Middle frontal gyrus (tissue), 1 donor: Measurements from ENCODE around the gene SCYL2.
"Not testable (repeated sequence)": the region's sequence is repeated elsewhere in the genome, so short reads cannot be mapped to it uniquely, and the experiment has no call there.

Experiments used
- DNase-seq: peaks from one replicate; pipeline ENCODE4 v3.0.0-alpha.2; 2015; ENCODE audit warnings: low spot score; ENCODE audit errors: extremely low spot score

The SCYL2 gene

DNA sequence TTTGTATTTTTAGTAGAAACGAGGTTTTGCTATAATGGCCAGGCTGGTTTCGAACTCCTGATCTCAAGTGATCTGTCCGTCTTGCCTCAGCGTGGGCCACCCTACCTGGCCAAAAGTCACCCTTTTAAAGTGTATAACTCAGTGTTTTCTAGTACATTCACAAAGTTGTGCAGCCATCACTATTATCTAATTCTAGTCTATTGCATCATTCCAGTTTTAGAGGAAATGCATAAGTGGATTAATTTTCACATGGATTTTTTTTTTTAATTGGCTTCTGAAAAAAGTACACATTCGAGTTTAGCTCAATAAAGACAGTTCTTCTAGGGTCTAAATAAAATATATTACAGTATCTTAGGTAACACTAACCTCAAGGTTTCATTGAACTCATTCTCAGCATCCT lies 3.8 kb upstream of the SCYL2 start:
- no peak for DNase-seq

DNA sequence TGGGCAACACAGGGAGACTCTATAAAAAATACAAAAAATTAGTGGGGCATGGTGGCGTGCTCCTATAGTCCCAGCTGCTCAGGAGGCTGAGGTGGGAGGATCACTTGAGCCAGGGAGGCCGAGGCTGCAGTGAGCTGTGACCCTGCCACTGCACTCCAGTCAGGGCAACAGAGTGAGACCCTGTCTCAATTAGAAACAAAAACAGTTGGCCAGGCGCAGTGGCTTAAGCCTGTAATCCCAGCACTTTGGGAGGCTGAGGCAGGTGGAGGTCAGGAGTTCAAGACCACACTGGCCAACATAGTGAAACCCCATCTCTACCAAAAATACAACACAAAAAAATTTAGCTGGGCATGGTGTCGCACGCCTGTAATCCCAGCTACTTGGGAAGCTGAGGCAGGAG lies 1.9 kb upstream of the SCYL2 start:
- not testable (repeated sequence) for DNase-seq

GRCh38 chr12:100265732-100266584 lies 1.0 kb upstream of the SCYL2 start:
- no peak for DNase-seq

DNA sequence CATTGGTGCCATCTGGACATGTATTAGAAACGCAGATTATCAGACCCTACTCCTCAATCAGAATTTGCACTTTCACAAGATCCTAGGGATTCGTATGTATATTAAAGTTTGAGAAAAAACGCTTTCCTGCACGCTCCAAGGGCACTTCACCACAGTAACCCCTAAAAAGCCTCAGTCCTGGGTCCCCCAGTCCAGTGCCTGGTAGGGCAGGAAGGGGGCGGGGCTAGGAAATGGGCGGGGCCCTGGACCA lies 467 bp upstream of the SCYL2 start:
- no peak for DNase-seq

- no peak for DNase-seq
Observed at GRCh38 chr12:100267603-100268281, 765 bp downstream of the SCYL2 start.

DNA sequence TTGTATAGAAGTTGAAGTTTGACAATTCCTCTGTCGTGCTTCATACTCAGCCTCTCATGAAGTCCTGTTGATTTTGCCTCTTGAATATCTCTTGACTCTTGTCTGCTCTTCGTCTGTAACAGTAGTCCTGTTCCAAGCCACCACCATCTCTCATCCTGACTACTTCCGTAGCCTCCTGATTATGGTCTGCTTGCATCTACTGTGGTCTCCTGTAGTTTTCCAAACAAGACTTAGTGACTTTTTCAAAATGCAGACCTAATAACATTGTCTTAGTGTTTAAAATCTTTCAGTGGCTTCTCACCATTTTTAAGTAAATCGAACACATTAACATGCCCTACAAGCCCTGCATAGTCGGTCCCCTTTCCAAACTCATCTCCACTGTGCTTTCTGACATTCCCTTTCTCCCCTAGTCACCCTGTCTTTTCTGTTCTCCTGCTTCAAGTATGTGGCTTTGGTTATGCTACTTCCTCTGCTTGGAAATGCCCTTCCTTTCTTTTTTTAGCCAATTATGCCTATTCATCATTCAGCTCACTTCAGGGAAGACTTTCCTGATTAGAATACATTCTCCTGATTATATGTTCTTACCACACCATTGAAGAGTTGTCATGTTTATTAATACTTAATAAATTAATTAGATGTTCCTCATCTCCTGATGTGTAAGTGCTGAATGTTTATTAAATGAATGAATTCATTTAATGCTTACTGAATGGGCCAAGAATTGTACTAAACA lies 2.0 kb downstream of the SCYL2 start:
- no peak for DNase-seq

DNA sequence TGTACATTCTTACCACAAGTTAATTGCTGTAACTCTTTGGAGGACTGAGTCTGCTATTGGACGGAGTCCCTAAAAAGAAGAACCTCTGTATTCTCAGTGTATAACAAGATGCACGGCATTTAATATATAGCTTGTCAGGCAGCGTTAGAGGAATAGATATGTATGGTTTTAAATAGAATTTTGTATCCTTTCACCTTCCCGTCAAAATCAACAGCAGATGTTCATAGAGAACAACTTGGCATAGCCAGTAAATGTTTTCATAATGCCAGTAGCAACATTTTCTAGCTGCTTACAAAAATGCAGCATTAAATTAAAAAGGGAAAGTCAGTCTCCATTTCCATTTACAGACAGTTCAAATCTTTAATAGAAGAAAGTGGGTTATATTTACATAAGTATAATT lies 6.8 kb downstream of the SCYL2 start:
- DNase-seq: no peak

- no peak for DNase-seq
Observed at GRCh38 chr12:100274291-100274690, 7.3 kb downstream of the SCYL2 start.

GRCh38 chr12:100279159-100279558 lies 12.2 kb downstream of the SCYL2 start:
- no peak for DNase-seq

DNA sequence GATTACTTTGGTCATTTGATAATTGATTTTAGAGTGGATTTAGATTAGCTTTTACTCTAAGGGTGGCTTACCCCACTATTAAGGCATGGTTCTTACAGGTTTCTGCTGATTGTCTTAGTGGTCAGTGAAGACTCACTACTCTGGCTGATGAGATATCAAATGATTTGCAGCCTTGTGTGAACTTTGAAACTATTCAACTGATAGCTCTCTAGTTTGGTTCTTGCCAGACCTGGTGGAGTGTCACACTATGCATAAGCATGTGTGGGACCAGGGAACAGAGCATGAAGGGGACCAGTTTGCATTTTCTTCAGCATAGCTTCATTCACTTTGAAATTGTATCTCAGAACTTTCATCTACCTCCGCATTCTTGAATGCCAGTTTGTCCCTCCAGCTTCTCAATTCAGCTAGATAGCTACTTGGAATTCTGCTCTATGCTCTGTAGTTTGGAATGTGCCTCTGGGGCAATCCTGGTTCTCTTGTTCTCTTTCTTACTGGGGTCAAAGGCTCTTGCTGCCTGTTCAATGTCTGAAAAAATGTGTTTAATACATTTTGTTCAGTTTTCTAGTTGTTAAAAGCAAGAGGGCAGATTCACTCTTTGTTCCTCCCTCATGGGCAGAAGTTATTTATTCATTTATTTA lies 12.7 kb downstream of the SCYL2 start:
- no peak for DNase-seq

DNA sequence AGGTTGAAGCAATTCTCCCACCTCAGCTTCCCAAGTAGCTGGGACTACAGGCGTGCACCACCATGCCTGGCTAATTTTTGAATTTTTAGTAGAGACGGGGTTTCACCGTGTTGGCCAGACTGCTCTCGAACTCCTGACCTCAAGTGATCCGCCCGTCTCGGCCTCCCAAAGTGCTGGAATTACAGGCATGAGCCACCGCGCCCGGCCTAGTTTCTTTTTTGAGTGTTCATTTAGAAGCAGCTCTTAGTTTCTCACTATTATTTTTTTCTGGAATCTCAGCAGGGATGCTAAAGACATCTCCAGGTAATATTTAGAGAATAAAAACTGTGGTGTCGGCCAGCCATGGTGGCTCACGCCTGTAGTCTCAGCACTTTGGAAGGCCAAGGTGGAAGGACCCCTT lies 17.6 kb downstream of the SCYL2 start:
- DNase-seq: not testable (repeated sequence)

GRCh38 chr12:100289038-100289437 lies 22.1 kb downstream of the SCYL2 start:
- DNase-seq: no peak

DNA sequence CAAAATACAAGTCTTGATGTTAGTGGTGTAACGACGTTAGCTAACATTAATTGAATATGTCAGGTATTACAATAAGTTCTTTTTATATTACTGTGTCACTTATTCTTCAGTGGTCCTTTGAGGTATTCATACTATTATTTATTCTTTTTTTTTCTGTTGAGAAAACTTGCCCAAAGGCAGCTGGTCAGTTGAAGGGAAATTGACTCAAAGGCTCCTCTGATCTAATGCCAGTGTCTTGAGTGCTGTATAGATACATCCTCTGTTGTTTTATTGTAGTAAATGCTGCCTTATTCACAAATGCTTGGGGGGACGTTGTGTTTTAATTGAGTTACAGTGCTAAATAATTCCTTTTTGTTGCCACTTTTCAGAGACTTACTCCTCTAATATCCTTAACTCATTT lies 23.0 kb downstream of the SCYL2 start:
- DNase-seq: no peak

- DNase-seq: no peak
Observed at GRCh38 chr12:100293017-100293416, 26.0 kb downstream of the SCYL2 start.

DNA sequence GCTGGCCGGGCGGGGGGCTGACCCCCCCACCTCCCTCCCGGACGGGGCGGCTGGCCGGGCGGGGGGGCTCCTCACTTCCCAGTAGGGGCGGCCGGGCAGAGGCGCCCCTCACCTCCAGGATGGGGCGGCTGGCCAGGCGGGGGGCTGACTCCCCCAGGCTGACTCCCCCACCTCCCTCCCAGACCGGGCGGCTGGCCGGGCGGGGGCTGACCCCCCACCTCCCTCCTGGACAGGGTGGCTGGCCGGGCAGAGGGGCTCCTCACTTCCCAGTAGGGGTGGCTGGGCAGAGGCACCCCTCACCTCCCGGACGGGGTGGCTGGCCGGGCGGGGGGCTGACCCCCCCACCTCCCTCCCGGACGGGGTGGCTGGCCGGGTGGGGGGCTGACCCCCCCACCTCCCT lies 27.4 kb downstream of the SCYL2 start:
- DNase-seq: not testable (repeated sequence)

DNA sequence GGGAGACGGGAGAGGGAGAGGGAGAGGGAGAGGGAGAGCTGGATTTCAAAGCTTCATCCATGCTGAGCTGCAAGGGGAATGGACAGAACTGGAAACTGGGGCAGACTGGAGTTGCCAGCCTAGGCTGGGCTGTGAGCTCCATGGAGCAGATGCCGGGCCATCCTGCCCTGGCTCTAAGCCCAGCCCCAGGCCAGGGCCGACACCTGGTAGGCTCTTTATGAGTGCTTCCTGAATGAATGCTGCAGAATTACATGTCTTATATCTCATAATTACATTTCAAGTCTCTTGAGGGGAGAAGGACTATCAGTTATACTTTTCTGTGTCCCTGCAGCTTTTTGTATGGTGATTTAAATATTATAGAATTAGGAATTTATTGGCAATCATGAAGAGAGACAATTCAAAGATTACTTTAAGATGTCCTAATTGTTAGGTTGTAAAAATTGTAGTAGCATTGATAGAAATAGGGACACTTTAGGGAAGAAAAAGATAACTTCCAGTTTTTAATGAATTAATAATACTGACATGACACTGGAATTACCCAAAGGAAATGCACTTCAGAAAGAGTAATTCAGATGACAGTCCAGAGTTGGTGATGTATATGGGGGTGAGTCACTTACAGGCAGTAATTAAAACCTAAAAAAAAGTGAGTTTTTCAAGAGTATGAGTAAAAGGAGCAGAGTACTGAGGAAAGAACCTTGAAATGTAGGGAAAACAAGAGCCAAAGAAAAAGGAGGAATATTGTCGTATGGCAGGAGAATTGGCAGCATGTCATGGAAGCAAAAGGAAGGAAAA lies 29.0 kb downstream of the SCYL2 start:
- DNase-seq: no peak

DNA sequence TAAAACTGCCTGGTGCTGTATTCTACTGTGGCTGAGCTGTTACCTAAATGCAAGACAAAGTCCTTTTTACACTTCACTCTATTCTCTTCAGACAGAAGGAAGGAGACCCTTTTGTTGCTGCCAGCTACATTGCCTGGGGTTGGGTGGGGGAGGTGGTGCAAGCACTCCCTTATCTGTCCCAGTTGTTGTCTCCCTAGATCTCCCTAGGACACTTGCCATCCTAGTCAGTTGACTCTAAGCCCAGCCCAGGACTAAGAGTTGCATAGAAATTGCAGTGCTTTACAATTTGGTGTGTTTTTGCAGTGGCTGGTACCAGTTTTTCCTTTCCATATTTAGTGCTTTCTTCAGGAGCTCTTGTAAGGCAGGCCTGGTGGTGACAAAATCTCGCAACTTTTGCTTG lies 35.1 kb downstream of the SCYL2 start:
- no peak for DNase-seq

- no peak for DNase-seq
Observed at GRCh38 chr12:100303831-100304230, 36.9 kb downstream of the SCYL2 start.

DNA sequence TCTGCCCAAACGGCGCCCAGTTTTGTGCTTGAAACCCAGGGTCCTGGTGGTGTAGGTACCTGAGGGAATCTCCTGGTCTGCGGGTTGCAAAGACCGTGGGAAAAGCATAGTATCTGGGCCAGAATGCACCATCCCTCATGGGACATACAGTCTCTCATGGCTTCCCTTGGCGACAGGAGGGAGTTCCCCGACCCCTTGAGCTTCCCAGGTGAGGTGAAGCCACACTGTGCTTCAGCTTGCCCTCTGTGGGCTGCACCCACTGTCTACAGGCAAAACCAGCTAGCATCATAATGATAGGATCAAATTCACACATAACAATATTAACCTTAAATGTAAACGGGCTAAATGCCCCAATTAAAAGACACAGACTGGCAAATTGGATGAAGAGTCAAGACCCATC lies 37.4 kb downstream of the SCYL2 start:
- DNase-seq: not testable (repeated sequence)

GRCh38 chr12:100308138-100308537 lies 41.2 kb downstream of the SCYL2 start:
- not testable (repeated sequence) for DNase-seq

DNA sequence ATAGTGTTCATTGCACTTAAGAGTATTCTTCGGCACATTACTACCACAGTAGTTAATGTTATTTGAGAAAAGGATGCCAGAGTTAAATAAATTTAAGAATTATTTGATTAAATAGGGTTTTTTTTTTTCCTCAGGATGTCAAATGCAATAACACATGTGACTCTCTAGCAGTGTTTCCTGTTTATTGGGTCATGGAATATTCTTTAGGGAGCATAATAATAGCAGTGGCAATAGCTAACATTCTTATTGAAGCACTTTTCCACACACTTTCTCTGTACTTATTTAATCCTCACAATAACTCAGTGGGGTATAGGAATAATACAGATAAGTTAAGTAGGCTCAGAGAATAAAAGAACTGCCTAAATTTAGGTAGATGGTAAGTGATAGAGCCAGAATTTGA lies 44.3 kb downstream of the SCYL2 start:
- DNase-seq: no peak
